Measurements from ENCODE around the gene FSTL1.

Gene FSTL1

GRCh38 chr3:120440001-120440703, 10.6 kb downstream of the FSTL1 start:
- no peak for DNase-seq (ENCODE audit: low read depth)

- no peak for DNase-seq (ENCODE audit: low read depth)
These were observed 12.0 kb downstream of the FSTL1 start for GRCh38 chr3:120438665-120439370.

- DNase-seq (ENCODE audit: low read depth), result no peak
These were observed 12.6 kb downstream of the FSTL1 start for GRCh38 chr3:120438216-120438615.

- DNase-seq (ENCODE audit: low read depth), result no peak
These were observed 13.2 kb downstream of the FSTL1 start for GRCh38 chr3:120437559-120437958.

- DNase-seq (ENCODE audit: low read depth), result no peak
These were observed 14.2 kb downstream of the FSTL1 start for GRCh38 chr3:120436523-120437050.

GRCh38 chr3:120435621-120436020, 15.2 kb downstream of the FSTL1 start:
- DNase-seq (ENCODE audit: low read depth), result no peak

- no peak for DNase-seq (ENCODE audit: low read depth)
These were observed 17.0 kb downstream of the FSTL1 start for GRCh38 chr3:120433662-120434331.

- DNase-seq (ENCODE audit: low read depth), result no peak
These were observed 18.5 kb downstream of the FSTL1 start for GRCh38 chr3:120432150-120432860.

- DNase-seq (ENCODE audit: low read depth), result no peak
These were observed 20.9 kb downstream of the FSTL1 start for GRCh38 chr3:120429921-120430361.

GRCh38 chr3:120428924-120429323, 21.9 kb downstream of the FSTL1 start:
- no peak for DNase-seq (ENCODE audit: low read depth)

GRCh38 chr3:120427201-120427600, 23.6 kb downstream of the FSTL1 start:
- no peak for DNase-seq (ENCODE audit: low read depth)

- DNase-seq (ENCODE audit: low read depth), result no peak
These were observed 25.1 kb downstream of the FSTL1 start for GRCh38 chr3:120425572-120426250.

- no peak for DNase-seq (ENCODE audit: low read depth)
These were observed 25.7 kb downstream of the FSTL1 start for GRCh38 chr3:120424976-120425570.

GRCh38 chr3:120424506-120424905, 26.3 kb downstream of the FSTL1 start:
- DNase-seq (ENCODE audit: low read depth), result no peak

- DNase-seq (ENCODE audit: low read depth), result no peak
These were observed 27.4 kb downstream of the FSTL1 start for GRCh38 chr3:120423432-120423831.

- no peak for DNase-seq (ENCODE audit: low read depth)
These were observed 28.9 kb downstream of the FSTL1 start for GRCh38 chr3:120421926-120422325.

- no peak for DNase-seq (ENCODE audit: low read depth)
These were observed 29.8 kb downstream of the FSTL1 start for GRCh38 chr3:120420928-120421551.

- no peak for DNase-seq (ENCODE audit: low read depth)
These were observed 30.4 kb downstream of the FSTL1 start for GRCh38 chr3:120420360-120420759.

- no peak for DNase-seq (ENCODE audit: low read depth)
These were observed 31.0 kb downstream of the FSTL1 start for GRCh38 chr3:120419797-120420196.

GRCh38 chr3:120418866-120419490, 31.8 kb downstream of the FSTL1 start:
- DNase-seq (ENCODE audit: low read depth), result no peak
